HCT116 (cell line): ENCODE measurements around the gene GJC1. TPM values are rescaled to one million over a fixed set of nuclear protein-coding genes. Genes with fewer than 3 reads are reported as not detected.

Source experiments
- ATAC-seq: fragments of 200-7000 bp; cut with Tn5 transposase; 2 replicates; pipeline ENCODE4 v1.9.1; 2020; ENCODE audit warnings: mild to moderate bottlenecking, moderate library complexity
- BruUV-seq: library from RNA; stranded (reverse); fragments of 400-500 nt; replicated peaks from 2 replicates; lab custom pipeline; 2021; lab: Mats Ljungman, UMichigan
- CTCF ChIA-PET: fragments of 300-600 bp; sonication (Branson Sonifier 250); formaldehyde crosslinking; loops from one replicate; lab custom pipeline; 2021; ENCODE audit warnings: antibody characterized with exemption; lab: Charles Lee
- POLR2A ChIA-PET: fragments of 300-600, 350-600 bp; sonication (Branson Sonifier 250); formaldehyde crosslinking; loops from one replicate; lab custom pipeline; 2021; ENCODE audit warnings: antibody characterized with exemption; lab: Charles Lee
- RAD21 ChIA-PET, 2 experiments: fragments of 300-600 bp; sonication (Branson Sonifier 250); formaldehyde crosslinking; loops; one replicate each; lab custom pipeline; 2023; ENCODE audit warnings: low total read pairs in 2 of 2; ENCODE audit not compliant: uncharacterized antibody in 2 of 2, unreplicated experiment in 2 of 2, low non-redundant PET in 1 of 2; lab: Charles Lee
- DNase-seq: peaks from one replicate; pipeline ENCODE4 v3.0.0-alpha.2; 2010; ENCODE audit warnings: low read depth, low spot score
- H2AFZ ChIP-seq: fragments of 200-600 bp; shearing (Covaris generic), sonication (generic); 2 replicates; pipeline ENCODE4 v1.6.1; 2017; ENCODE audit warnings: low read depth, mixed run types, mixed read lengths, antibody characterized with exemption, low read length; ENCODE audit not compliant: poor library complexity, severe bottlenecking
- H3K27ac ChIP-seq: 2 replicates; pipeline ENCODE4 v1.5.1; 2012; ENCODE audit warnings: low read depth, low read length
- H3K27me3 ChIP-seq: fragments of 200-600 bp; sonication (generic); 2 replicates; pipeline ENCODE4 v1.6.1; 2016; ENCODE audit warnings: mixed run types, low read length, mixed read lengths; ENCODE audit not compliant: insufficient read depth
- H3K36me3 ChIP-seq, 2 experiments: fragments of 200-500 bp in 1 of 2; fragments of 200-600 bp in 1 of 2; sonication (Bioruptor generic) in 1 of 2; sonication (generic) in 1 of 2; 2 replicates each; pipeline versions ENCODE4 v1.5.1 to v1.6.1; 2014 to 2016; ENCODE audit warnings: low read length in 2 of 2, inconsistent platforms in 1 of 2, mixed read lengths in 1 of 2, mixed run types in 1 of 2; ENCODE audit not compliant: insufficient read depth in 2 of 2, control insufficient read depth in 1 of 2
- H3K4me1 ChIP-seq, 2 experiments: fragments of 200-600 bp in 1 of 2; sonication (generic) in 1 of 2; 2 replicates each; pipeline versions ENCODE4 v1.5.1 to v1.6.1; 2012 to 2017; ENCODE audit warnings: low read length in 2 of 2, inconsistent platforms in 1 of 2, mild to moderate bottlenecking in 1 of 2, mixed read lengths in 1 of 2, mixed run types in 1 of 2, moderate library complexity in 1 of 2; ENCODE audit not compliant: insufficient read depth in 2 of 2, control insufficient read depth in 1 of 2
- H3K4me2 ChIP-seq: fragments of 200-600 bp; sonication (generic); 2 replicates; pipeline ENCODE4 v1.6.1; 2017; ENCODE audit warnings: mixed run types, low read length, mixed read lengths
- H3K4me3 ChIP-seq, 2 experiments: fragments of 200-600 bp in 1 of 2; sonication (generic) in 1 of 2; replicated peaks in 1 of 2; 2 replicates each; pipeline ENCODE4 v1.5.1; 2011 to 2016; ENCODE audit warnings: low read length in 2 of 2, control low read depth in 1 of 2, low read depth in 1 of 2, mild to moderate bottlenecking in 1 of 2, mixed read lengths in 1 of 2, mixed run types in 1 of 2
- H3K79me2 ChIP-seq: fragments of 200-600 bp; sonication (generic); 2 replicates; pipeline ENCODE4 v1.6.1; 2017; ENCODE audit warnings: mild to moderate bottlenecking, mixed run types, low read length, moderate library complexity, mixed read lengths; ENCODE audit not compliant: insufficient read depth
- H3K9ac ChIP-seq: fragments of 200-600 bp; sonication (generic); 2 replicates; pipeline ENCODE4 v1.6.1; 2016; ENCODE audit warnings: low read length, mixed read lengths
- H3K9me2 ChIP-seq: fragments of 200-600 bp; sonication (generic), shearing (Covaris generic); 2 replicates; pipeline ENCODE4 v1.6.1; 2017; ENCODE audit warnings: mixed run types, mild to moderate bottlenecking, moderate library complexity; ENCODE audit not compliant: insufficient read depth
- H3K9me3 ChIP-seq, 2 experiments: fragments of 200-500 bp in 1 of 2; fragments of 200-600 bp in 1 of 2; sonication (Bioruptor generic) in 1 of 2; sonication (generic) in 1 of 2; 2 replicates each; pipeline ENCODE4 v1.6.1; 2014 to 2017; ENCODE audit warnings: low read length in 2 of 2, mixed read lengths in 2 of 2, inconsistent platforms in 1 of 2, low read depth in 1 of 2, mild to moderate bottlenecking in 1 of 2, mixed run types in 1 of 2, moderate library complexity in 1 of 2; ENCODE audit not compliant: control insufficient read depth in 1 of 2, insufficient read depth in 1 of 2
- H4K20me1 ChIP-seq: fragments of 200-600 bp; sonication (generic), shearing (Covaris generic); 2 replicates; pipeline ENCODE4 v1.6.1; 2017; ENCODE audit warnings: mixed run types, mild to moderate bottlenecking, moderate library complexity; ENCODE audit not compliant: insufficient read depth
- ATF3 ChIP-seq: IDR thresholded peaks from 2 replicates; pipeline ENCODE4 v1.6.1; 2012
- ELF1 ChIP-seq: IDR thresholded peaks from 2 replicates; pipeline ENCODE4 v1.6.1; 2012; ENCODE audit warnings: low read depth, borderline replicate concordance
- EZH2 ChIP-seq: fragments of 200-600 bp; sonication (generic); IDR thresholded peaks from 2 replicates; pipeline ENCODE4 v1.6.1; 2017; ENCODE audit warnings: antibody characterized with exemption, mixed run types
- FOSL1 ChIP-seq: IDR thresholded peaks from 2 replicates; pipeline ENCODE4 v1.6.1; 2012; ENCODE audit warnings: low read depth
- JUND ChIP-seq: IDR thresholded peaks from 2 replicates; pipeline ENCODE4 v1.6.1; 2012
- MAX ChIP-seq: IDR thresholded peaks from 2 replicates; pipeline ENCODE4 v1.6.1; 2012
- POLR2A ChIP-seq: IDR thresholded peaks from 2 replicates; pipeline ENCODE4 v1.7.0; 2011; ENCODE audit warnings: borderline replicate concordance; ENCODE audit not compliant: insufficient read depth, insufficient read length; ENCODE audit errors: extremely low read depth
- POLR2AphosphoS5 ChIP-seq: IDR thresholded peaks from 2 replicates; pipeline ENCODE4 v1.6.1; 2011; ENCODE audit warnings: mild to moderate bottlenecking, low read depth, low read length, moderate library complexity
- RAD21 ChIP-seq: IDR thresholded peaks from 2 replicates; pipeline ENCODE4 v1.6.1; 2012; ENCODE audit warnings: low read depth, mild to moderate bottlenecking
- SP1 ChIP-seq: IDR thresholded peaks from 2 replicates; pipeline ENCODE4 v1.6.1; 2012; ENCODE audit warnings: low read depth
- SRF ChIP-seq: IDR thresholded peaks from 2 replicates; pipeline ENCODE4 v1.6.1; 2012; ENCODE audit warnings: low read depth
- TCF7L2 ChIP-seq: IDR thresholded peaks from 2 replicates; pipeline ENCODE4 v1.7.0; 2011; ENCODE audit warnings: borderline replicate concordance, inconsistent platforms; ENCODE audit not compliant: insufficient read depth, insufficient read length; ENCODE audit errors: extremely low read depth
- YY1 ChIP-seq: IDR thresholded peaks from 2 replicates; pipeline ENCODE4 v1.6.1; 2011; ENCODE audit warnings: low read length, low read depth, moderate library complexity, mild to moderate bottlenecking; ENCODE audit not compliant: insufficient replicate concordance; ENCODE audit errors: extremely low read depth
- ZFX ChIP-seq: fragments of 450-650 bp; IDR thresholded peaks from 2 replicates; pipeline ENCODE4 v1.6.1; 2017
- intact Hi-C: fragments of 100-400 bp; cut with micrococcal nuclease; formaldehyde crosslinking; loops from 2 replicates; pipeline ENCODE4 v1.10.0; 2022
- total RNA-seq: library from RNA; stranded (reverse); gene quantifications from one replicate; pipeline ENCODE4 v1.2.1, GENCODE V29; 2021; ENCODE audit not compliant: unreplicated experiment

The GJC1 gene
- total RNA-seq, 1 experiment from 2014 or later, result 62.4 TPM

DNA sequence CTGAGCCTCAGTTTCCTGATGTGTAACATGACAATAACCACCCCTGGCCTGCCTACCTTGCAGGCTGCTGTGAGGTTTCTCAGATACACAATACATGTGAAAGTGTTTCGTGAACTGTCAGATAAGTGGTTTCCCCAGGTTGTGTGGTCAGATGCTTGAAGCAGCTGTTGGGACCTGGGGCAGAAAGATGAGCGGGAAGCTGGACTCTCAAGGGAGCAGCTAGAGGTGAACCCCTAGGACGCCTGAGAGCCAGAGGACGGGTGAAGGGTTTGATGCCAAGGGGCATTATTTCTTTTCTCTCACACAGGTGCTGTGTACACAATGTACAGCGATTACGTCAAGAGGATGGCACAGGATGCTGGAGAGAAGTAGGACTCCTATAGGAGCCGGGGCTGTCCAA is 19.9 kb upstream of the GJC1 start:
- intact Hi-C loops, result no loop called here
- POLR2A ChIA-PET, result no interaction called here
- no peaks in the 10 kb centered on the region for H3K27me3 ChIP-seq
- H3K36me3 ChIP-seq, result peaks cover 23 to 34% of the 10 kb centered on the region in 2 experiments
- no peaks in the 10 kb centered on the region for H3K9me3 ChIP-seq
- peaks cover 0 to 6% of the 10 kb centered on the region in 2 experiments; a peak in 1 of 4 replicates for H3K4me1 ChIP-seq
- BruUV-seq, result no TSS peak
- no peak overlapping the region for H2AFZ ChIP-seq
- H3K4me2 ChIP-seq, result no peak overlapping the region
- H3K79me2 ChIP-seq, result no peaks in the 10 kb centered on the region
- no peaks in the 10 kb centered on the region for H4K20me1 ChIP-seq
- no peak overlapping the region for H3K27ac ChIP-seq
- no peak for DNase-seq
- ATAC-seq, result no peak
- CTCF ChIA-PET, result no interaction called here
- TF ChIP-seq YY1 (no peak), TCF7L2 (no peak), POLR2AphosphoS5 (no peak), JUND (no peak), ATF3 (no peak), SP1 (no peak), POLR2A (no peak), ZFX (no peak), SRF (no peak), FOSL1 (no peak), MAX (no peak), EZH2 (no peak), ELF1 (no peak), RAD21 (no peak)
- TF ChIP-seq, all 23 proteins: peak for 0
- RAD21 ChIA-PET, result no interaction called here
- Histone ChIP-seq H3K9me2 (no peaks in the 10 kb centered on the region), H3K4me3 (no peak overlapping the region), H3K9ac (no peak overlapping the region)
